ENCODE results near the gene TES. TPM values are rescaled to one million over a fixed set of nuclear protein-coding genes. Genes with fewer than 3 reads are reported as not detected.
A peak's percentile ranks its signal among the peaks of the same experiment; 100 is the strongest.

Gene TES
- total RNA-seq, 2 experiments from 2014 or later, result 75.0 to 78.4 TPM

DNA sequence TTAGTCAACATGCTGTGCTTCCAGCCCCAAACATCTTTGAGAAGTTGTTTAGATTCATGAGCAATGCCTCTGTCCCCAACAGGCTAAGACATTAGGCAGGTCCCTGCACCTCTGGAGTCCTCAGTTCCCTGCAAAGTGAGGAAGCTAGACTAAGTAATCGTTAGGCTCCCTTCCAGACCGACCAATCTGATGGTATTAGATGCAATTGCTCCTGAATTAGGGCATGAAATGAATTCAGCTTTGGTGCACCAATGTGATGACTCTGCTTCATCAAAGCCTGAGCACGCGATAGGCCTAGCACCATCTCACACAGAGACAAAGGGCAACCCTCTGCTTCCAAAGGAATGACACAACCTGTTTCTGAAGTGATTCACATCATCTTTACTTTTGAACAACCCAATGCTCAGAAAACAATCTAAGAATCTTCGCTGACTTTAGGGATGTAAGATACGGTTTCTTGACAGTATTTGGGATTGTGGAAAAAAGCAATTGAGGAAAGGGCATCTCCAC is 723 bp upstream of the TES start:
- peaks cover 31% of the 10 kb centered on the region for H3K4me1 Mint-ChIP-seq
- H3K9me3 Mint-ChIP-seq, result peaks cover 4% of the 10 kb centered on the region
- peak overlapping the region; percentile 56 for H3K4me3 Mint-ChIP-seq
- H3K36me3 Mint-ChIP-seq, result peaks cover 12% of the 10 kb centered on the region
- DNase-seq, result no peak
- H3K27ac Mint-ChIP-seq, result peak overlapping the region; percentile 43
- H3K27me3 Mint-ChIP-seq, result no peaks in the 10 kb centered on the region

DNA sequence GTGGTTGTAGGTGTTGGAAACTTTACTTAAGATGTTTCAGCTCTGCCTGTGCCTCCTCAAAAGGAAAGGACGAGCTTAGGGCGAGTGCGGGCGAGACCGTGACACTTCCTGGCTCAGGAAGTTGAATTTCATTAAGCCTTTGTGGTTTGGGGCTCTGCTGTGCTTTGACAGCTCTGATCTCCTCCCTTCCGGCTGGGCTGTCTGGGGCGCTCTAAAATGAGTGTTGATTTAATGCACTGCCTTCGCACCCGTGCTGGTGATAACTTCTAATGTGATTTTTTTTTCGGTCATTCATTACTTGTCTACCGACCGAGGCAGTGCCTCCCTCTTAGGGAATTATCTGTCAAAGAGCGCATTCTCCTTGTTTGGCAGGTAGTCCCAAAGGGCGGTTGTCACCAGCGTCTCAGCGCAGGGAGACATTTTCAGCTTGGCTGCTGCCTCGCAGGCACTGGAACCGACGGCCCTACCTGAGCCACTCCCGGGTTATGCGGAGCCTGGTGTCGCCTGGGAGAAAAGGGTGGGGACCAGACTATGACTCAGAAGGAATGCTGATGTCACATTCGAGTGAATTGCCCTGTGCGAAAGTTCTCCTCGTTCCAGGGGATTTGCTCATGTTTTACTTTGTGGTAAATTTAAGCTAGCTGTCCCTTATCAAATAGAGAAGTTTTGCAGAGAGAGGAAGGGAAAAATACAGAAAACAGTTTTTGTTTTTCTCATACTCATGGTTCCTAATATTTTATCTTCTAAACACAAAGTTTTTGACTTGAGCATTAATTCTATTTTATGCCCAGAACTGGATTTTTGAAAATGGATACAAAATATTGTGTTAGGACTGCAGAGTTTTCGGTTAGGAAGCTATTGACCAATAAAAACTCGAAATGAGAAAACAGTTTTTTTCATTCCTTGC is 920 bp downstream of the TES start:
- H3K36me3 Mint-ChIP-seq, result peaks cover 23% of the 10 kb centered on the region
- peak; percentile 80 for DNase-seq
- peak overlapping the region; percentile 92 for H3K27ac Mint-ChIP-seq
- no peaks in the 10 kb centered on the region for H3K27me3 Mint-ChIP-seq
- peak overlapping the region; percentile 85 for H3K4me3 Mint-ChIP-seq
- peaks cover 7% of the 10 kb centered on the region for H3K9me3 Mint-ChIP-seq
- H3K4me1 Mint-ChIP-seq, result peaks cover 46% of the 10 kb centered on the region

DNA sequence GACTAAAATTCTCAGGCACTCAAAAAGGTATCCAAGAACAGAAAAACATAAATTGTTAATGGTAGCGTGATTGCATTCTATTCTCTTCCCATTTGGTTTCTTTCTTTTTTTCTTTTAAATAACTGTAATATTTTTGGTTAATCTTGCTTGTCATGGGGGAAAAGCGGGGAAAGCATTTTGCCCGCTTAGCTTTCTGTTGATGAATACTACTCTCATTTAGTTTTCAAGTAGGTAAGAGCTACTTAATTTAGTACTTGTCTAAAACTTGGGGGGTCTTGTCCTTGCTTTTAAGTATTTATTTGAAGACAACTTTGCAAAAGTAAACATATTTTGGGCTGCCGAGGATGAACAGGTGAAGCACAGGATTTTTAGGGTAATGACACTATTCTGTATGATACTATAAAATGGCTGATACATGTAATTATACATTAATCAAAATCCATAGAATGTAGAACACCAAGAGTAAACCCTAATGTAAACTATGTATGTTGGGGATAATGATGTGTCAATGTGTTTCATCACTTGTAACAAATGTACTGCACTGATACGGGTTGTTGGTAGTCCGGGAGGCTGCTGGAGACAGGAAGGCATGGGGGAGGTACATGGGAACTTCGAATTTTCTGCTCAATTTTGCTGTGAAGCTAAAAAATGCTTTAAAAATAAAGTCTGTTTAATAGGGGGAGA is 1.7 kb downstream of the TES start:
- H3K36me3 Mint-ChIP-seq, result peaks cover 23% of the 10 kb centered on the region
- H3K9me3 Mint-ChIP-seq, result peaks cover 7% of the 10 kb centered on the region
- H3K4me1 Mint-ChIP-seq, result peaks cover 50% of the 10 kb centered on the region
- peak overlapping the region; percentile 85 for H3K4me3 Mint-ChIP-seq
- no peak for DNase-seq
- no peaks in the 10 kb centered on the region for H3K27me3 Mint-ChIP-seq
- H3K27ac Mint-ChIP-seq, result peak overlapping the region; percentile 92

DNA sequence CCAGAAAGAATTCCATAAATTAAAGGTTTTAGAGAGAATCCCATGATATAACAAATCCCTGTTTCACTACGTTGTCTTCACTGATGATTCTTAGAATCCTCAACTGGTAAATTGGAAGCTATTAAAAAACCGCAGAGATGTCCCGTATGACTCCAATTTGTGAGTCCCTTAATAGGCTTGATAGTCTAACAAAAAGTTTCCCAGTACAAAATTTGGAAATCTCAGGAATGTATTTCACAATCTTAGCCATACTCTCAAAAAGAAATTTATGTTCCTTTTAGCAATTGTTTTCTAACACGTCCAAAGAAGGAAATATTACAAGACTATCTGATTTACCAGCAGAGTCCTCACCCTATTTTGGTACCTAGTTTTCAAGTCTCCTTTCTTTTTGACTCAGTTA is 2.5 kb downstream of the TES start:
- peaks cover 3% of the 10 kb centered on the region for H3K9me3 Mint-ChIP-seq
- peak overlapping the region; percentile 92 for H3K27ac Mint-ChIP-seq
- H3K36me3 Mint-ChIP-seq, result peaks cover 23% of the 10 kb centered on the region
- no peaks in the 10 kb centered on the region for H3K27me3 Mint-ChIP-seq
- DNase-seq, result no peak
- H3K4me3 Mint-ChIP-seq, result peak overlapping the region; percentile 85
- peaks cover 56% of the 10 kb centered on the region for H3K4me1 Mint-ChIP-seq

DNA sequence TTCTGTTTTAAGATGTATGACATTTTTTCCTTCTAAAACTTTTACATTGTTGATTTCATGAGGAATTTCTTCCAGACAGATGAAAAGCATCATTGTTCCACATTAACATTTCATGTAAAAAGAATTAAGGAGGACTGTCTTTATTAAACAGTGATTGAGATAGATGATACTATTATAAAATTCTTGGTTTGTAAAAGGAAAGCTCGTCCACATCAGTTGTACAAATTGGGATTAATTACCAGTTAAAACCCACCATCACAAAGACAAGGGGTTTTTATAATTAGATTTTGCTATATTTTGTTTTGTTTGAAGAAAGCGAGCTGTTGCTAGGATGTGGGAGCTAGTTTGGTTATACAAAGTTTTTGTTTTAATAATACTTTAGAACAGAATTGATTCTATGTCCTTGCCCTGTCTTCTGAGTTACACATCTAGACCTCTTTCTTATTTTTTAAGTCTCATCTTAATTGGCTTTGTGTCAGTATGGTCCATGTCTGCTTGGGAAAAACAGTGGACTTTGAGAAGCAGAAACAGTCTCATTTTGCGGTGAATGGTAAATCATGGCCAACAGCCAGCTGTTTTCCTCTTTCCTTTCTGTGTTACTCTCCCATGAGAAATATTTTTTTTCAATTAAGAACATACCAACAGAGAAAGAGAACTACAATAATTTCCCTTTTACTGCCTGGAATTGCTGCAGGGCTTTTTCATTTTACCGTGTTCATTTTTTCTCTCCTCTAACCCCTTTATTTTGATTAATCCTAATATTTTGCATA is 3.2 kb downstream of the TES start:
- Mint-ChIP-seq H3K4me1 (peaks cover 63% of the 10 kb centered on the region), H3K9me3 (peaks cover 3% of the 10 kb centered on the region)

GRCh38 chr7:116214921-116215320 is 4.6 kb downstream of the TES start:
- DNase-seq, result no peak
- H3K9me3 Mint-ChIP-seq, result peaks cover 3% of the 10 kb centered on the region

More for the DNA sequence above, 3.2 kb downstream of the TES start:
- H3K4me3 Mint-ChIP-seq, result peak overlapping the region; percentile 85
- no peak for DNase-seq
- no peaks in the 10 kb centered on the region for H3K27me3 Mint-ChIP-seq
- peak overlapping the region; percentile 92 for H3K27ac Mint-ChIP-seq
- H3K36me3 Mint-ChIP-seq, result peaks cover 23% of the 10 kb centered on the region

DNA sequence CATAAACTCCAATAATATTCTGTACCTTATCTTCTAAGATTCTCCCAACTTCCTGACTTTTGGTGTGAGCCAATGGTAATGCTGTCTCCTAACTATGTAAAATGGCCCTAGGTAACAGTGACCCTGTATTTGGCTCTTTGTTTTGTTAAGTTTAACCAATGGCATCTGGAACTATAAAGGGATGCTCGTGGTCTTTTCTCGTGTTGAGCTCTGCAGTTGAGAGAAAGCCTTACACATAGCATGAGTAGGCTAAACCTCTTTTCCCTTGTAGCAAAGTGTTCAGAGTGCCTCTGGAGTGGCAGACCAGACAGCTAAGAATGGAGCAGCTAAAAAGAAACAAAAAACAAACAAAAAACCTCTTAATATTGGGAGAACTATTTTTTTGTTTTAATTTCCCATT is 5.2 kb downstream of the TES start:
- peak overlapping the region; percentile 30 for H3K4me3 Mint-ChIP-seq
- peaks cover 29% of the 10 kb centered on the region for H3K36me3 Mint-ChIP-seq
- peak overlapping the region; percentile 82 for H3K27ac Mint-ChIP-seq

More at GRCh38 chr7:116214921-116215320, 4.6 kb downstream of the TES start:
- H3K4me3 Mint-ChIP-seq, result peak overlapping the region; percentile 2
- peak overlapping the region; percentile 82 for H3K27ac Mint-ChIP-seq
- H3K27me3 Mint-ChIP-seq, result no peaks in the 10 kb centered on the region
- peaks cover 29% of the 10 kb centered on the region for H3K36me3 Mint-ChIP-seq
- peaks cover 69% of the 10 kb centered on the region for H3K4me1 Mint-ChIP-seq

GRCh38 chr7:116216956-116217571 is 6.7 kb downstream of the TES start:
- H3K4me3 Mint-ChIP-seq, result no peak overlapping the region
- H3K27ac Mint-ChIP-seq, result no peak overlapping the region

More for the DNA sequence above, 5.2 kb downstream of the TES start:
- H3K27me3 Mint-ChIP-seq, result no peaks in the 10 kb centered on the region
- peaks cover 72% of the 10 kb centered on the region for H3K4me1 Mint-ChIP-seq
- H3K9me3 Mint-ChIP-seq, result peaks cover 3% of the 10 kb centered on the region
- DNase-seq, result no peak

GRCh38 chr7:116218051-116218645 is 7.8 kb downstream of the TES start:
- Mint-ChIP-seq H3K27ac (peak overlapping the region; percentile 14), H3K4me1 (peaks cover 79% of the 10 kb centered on the region), H3K27me3 (no peaks in the 10 kb centered on the region), H3K9me3 (peaks cover 3% of the 10 kb centered on the region), H3K4me3 (peak overlapping the region; percentile 6), H3K36me3 (peaks cover 18% of the 10 kb centered on the region)
- no peak for DNase-seq

More at GRCh38 chr7:116216956-116217571, 6.7 kb downstream of the TES start:
- Mint-ChIP-seq H3K9me3 (peaks cover 3% of the 10 kb centered on the region), H3K4me1 (peaks cover 81% of the 10 kb centered on the region), H3K36me3 (peaks cover 25% of the 10 kb centered on the region), H3K27me3 (no peaks in the 10 kb centered on the region)
- no peak for DNase-seq

GRCh38 chr7:116218747-116219146 is 8.4 kb downstream of the TES start:
- H3K4me1 Mint-ChIP-seq, result peaks cover 78% of the 10 kb centered on the region
- H3K27ac Mint-ChIP-seq, result peak overlapping the region; percentile 14
- H3K36me3 Mint-ChIP-seq, result peaks cover 18% of the 10 kb centered on the region
- H3K4me3 Mint-ChIP-seq, result no peak overlapping the region
- H3K9me3 Mint-ChIP-seq, result peaks cover 3% of the 10 kb centered on the region
- no peaks in the 10 kb centered on the region for H3K27me3 Mint-ChIP-seq
- no peak for DNase-seq

DNA sequence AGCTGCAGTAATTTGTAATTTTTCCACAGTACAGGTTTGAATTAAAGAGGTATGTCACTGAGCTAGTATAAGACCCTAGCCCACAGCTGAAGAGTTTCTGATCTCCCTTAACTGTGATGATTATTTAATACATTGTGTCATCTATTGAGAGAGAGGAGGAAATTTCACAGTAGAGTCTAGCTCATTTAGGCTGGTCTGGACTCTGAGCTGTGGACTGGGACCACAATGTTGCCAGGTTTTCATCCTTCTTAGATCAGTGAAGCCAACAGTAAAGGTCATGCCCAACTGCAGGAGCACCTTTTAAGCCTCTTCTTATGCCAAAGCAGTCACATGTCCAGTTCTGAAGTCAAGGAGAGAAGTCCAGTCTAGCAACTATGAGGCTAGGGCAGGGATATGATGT is 8.9 kb downstream of the TES start:
- DNase-seq, result no peak
- H3K4me1 Mint-ChIP-seq, result peaks cover 82% of the 10 kb centered on the region
- H3K9me3 Mint-ChIP-seq, result peaks cover 3% of the 10 kb centered on the region
- peak overlapping the region; percentile 30 for H3K27ac Mint-ChIP-seq
- H3K36me3 Mint-ChIP-seq, result peaks cover 22% of the 10 kb centered on the region
- H3K4me3 Mint-ChIP-seq, result peak overlapping the region; percentile 0
- H3K27me3 Mint-ChIP-seq, result no peaks in the 10 kb centered on the region

GRCh38 chr7:116219834-116220233 is 9.5 kb downstream of the TES start:
- H3K36me3 Mint-ChIP-seq, result peaks cover 21% of the 10 kb centered on the region
- H3K27ac Mint-ChIP-seq, result no peak overlapping the region
- H3K27me3 Mint-ChIP-seq, result no peaks in the 10 kb centered on the region

DNA sequence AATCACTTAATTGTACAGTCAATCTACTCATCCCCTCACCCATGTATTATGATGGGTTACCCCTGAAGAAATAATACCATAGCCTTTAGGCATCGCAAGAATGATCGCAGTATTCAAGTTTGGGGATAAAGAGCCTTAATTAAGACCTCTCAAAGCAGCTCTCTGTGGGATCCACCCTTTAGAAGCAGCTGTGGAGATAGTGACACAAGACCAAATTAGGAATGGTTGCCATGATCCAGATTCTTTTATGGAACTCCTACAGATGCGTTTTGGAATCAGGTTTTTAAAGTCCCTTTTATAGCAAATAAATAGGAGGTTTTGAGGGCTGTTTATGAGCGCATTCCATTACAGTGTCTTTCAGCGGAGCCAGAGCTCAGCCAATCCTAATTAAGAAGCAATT is 12.2 kb downstream of the TES start:
- no peaks in the 10 kb centered on the region for H3K27me3 Mint-ChIP-seq
- peaks cover 83% of the 10 kb centered on the region for H3K4me1 Mint-ChIP-seq
- no peak overlapping the region for H3K27ac Mint-ChIP-seq
- no peak overlapping the region for H3K4me3 Mint-ChIP-seq
- peaks cover 15% of the 10 kb centered on the region for H3K36me3 Mint-ChIP-seq
- H3K9me3 Mint-ChIP-seq, result no peaks in the 10 kb centered on the region
- no peak for DNase-seq

More at GRCh38 chr7:116219834-116220233, 9.5 kb downstream of the TES start:
- H3K9me3 Mint-ChIP-seq, result peaks cover 3% of the 10 kb centered on the region
- no peak for DNase-seq
- H3K4me3 Mint-ChIP-seq, result no peak overlapping the region
- H3K4me1 Mint-ChIP-seq, result peaks cover 82% of the 10 kb centered on the region

GRCh38 chr7:116223588-116223987 is 13.2 kb downstream of the TES start:
- Mint-ChIP-seq H3K4me1 (peaks cover 80% of the 10 kb centered on the region), H3K27me3 (no peaks in the 10 kb centered on the region), H3K9me3 (no peaks in the 10 kb centered on the region), H3K36me3 (peaks cover 15% of the 10 kb centered on the region), H3K4me3 (no peak overlapping the region), H3K27ac (no peak overlapping the region)
- DNase-seq, result no peak

Measured in activated naive CD8-positive, alpha-beta T cell treated with anti-CD3 and anti-CD28 coated beads for 36 hours (primary cell).